OCI-LY7 (cell line): ENCODE measurements around the gene COPS9. TPM values are rescaled to one million over a fixed set of nuclear protein-coding genes. Genes with fewer than 3 reads are reported as not detected.

Experiments
- BruUV-seq: library from RNA; stranded (reverse); fragments of 400-500 nt; replicated peaks from 2 replicates; lab custom pipeline; 2021; lab: Mats Ljungman, UMichigan
- CTCF ChIA-PET: fragments of 300-600 bp; sonication (Branson Sonifier 250); formaldehyde crosslinking; loops from one replicate; lab custom pipeline; 2022; ENCODE audit warnings: antibody characterized with exemption; ENCODE audit not compliant: unreplicated experiment; lab: Charles Lee
- POLR2A ChIA-PET: fragments of 300-600 bp; sonication (Branson Sonifier 250); formaldehyde crosslinking; loops from one replicate; lab custom pipeline; 2022; ENCODE audit warnings: antibody characterized with exemption; lab: Charles Lee
- DNase-seq: peaks from one replicate; pipeline ENCODE4 v3.0.0-alpha.2; 2015; ENCODE audit warnings: low spot score
- H2AFZ ChIP-seq: fragments of 200-600 bp; sonication (generic), shearing (Covaris generic); 2 replicates; pipeline ENCODE4 v1.6.1; 2014; ENCODE audit warnings: mild to moderate bottlenecking, antibody characterized with exemption, low read length, moderate library complexity
- H3K27ac ChIP-seq: fragments of 200-600 bp; sonication (generic); 2 replicates; pipeline ENCODE4 v1.5.1; 2014; ENCODE audit warnings: mixed run types, low read depth, mild to moderate bottlenecking, moderate library complexity, low read length, inconsistent platforms; ENCODE audit not compliant: poor library complexity, severe bottlenecking
- H3K36me3 ChIP-seq: fragments of 200-600 bp; sonication (generic); 2 replicates; pipeline ENCODE4 v1.6.1; 2014; ENCODE audit warnings: mild to moderate bottlenecking, antibody characterized with exemption, low read length, moderate library complexity, mixed read lengths; ENCODE audit not compliant: insufficient read depth
- H3K4me1 ChIP-seq: fragments of 200-600 bp; sonication (generic); 2 replicates; pipeline ENCODE4 v1.5.1; 2014; ENCODE audit warnings: mild to moderate bottlenecking, low read length; ENCODE audit not compliant: insufficient read depth, poor library complexity, severe bottlenecking
- H3K4me2 ChIP-seq: fragments of 200-600 bp; sonication (generic); 2 replicates; pipeline ENCODE4 v1.6.1; 2014; ENCODE audit warnings: mild to moderate bottlenecking, low read length
- H3K4me3 ChIP-seq: fragments of 200-600 bp; sonication (generic); 2 replicates; pipeline ENCODE4 v1.5.1; 2014; ENCODE audit warnings: mild to moderate bottlenecking, low read depth, low read length; ENCODE audit not compliant: poor library complexity, severe bottlenecking
- H3K79me2 ChIP-seq: fragments of 200-600 bp; sonication (generic); 2 replicates; pipeline ENCODE4 v1.6.1; 2016; ENCODE audit warnings: low read depth, mild to moderate bottlenecking, low read length, moderate library complexity, mixed read lengths; ENCODE audit not compliant: insufficient read depth
- H3K9me2 ChIP-seq: fragments of 200-600 bp; sonication (generic); 2 replicates; pipeline ENCODE4 v1.6.1; 2016; ENCODE audit warnings: mild to moderate bottlenecking, low read length, mixed read lengths; ENCODE audit not compliant: insufficient read depth
- H3K9me3 ChIP-seq: fragments of 200-600 bp; sonication (generic); 2 replicates; pipeline ENCODE4 v1.6.1; 2014; ENCODE audit warnings: mild to moderate bottlenecking, mixed run types, low read length, mixed read lengths
- H4K20me1 ChIP-seq: fragments of 200-600 bp; sonication (generic); 2 replicates; pipeline ENCODE4 v1.6.1; 2014; ENCODE audit warnings: mild to moderate bottlenecking, antibody characterized with exemption, low read length, moderate library complexity, mixed read lengths; ENCODE audit not compliant: insufficient read depth
- CTCF ChIP-seq: fragments of 200-600 bp; sonication (generic); conservative IDR thresholded peaks from 2 replicates; pipeline ENCODE4 v1.5.1; 2014; ENCODE audit warnings: mild to moderate bottlenecking, antibody characterized with exemption, low read length, moderate library complexity, mixed read lengths
- EZH2phosphoT487 ChIP-seq: fragments of 200-600 bp; sonication (generic); IDR thresholded peaks from 2 replicates; pipeline ENCODE4 v1.6.1; 2018; ENCODE audit warnings: low read depth, borderline replicate concordance, mild to moderate bottlenecking, mixed run types, antibody characterized with exemption, low read length, moderate library complexity, mixed read lengths
- intact Hi-C: fragments of 100-400 bp; cut with micrococcal nuclease; formaldehyde crosslinking; loops from one replicate; pipeline ENCODE4 v1.10.0; 2022; ENCODE audit not compliant: unreplicated experiment
- total RNA-seq, 2 experiments: library from RNA; depleted of rRNA in 1 of 2; stranded (reverse); fragments of >200 nt in 1 of 2; shearing (Covaris generic) in 1 of 2; gene quantifications; 2 replicates each; pipeline ENCODE4 v1.2.3, GENCODE V29; 2014 to 2022

Gene COPS9
- total RNA-seq, 2 experiments from 2014 or later: 106 to 159 TPM

- ChIA-PET CTCF (no interaction called here), POLR2A (no interaction called here)
- no peak overlapping the region for H2AFZ ChIP-seq
- no peaks in the 10 kb centered on the region for H3K4me1 ChIP-seq
- no peak for DNase-seq
- H3K9me2 ChIP-seq: no peaks in the 10 kb centered on the region
- H3K27ac ChIP-seq: no peak overlapping the region
- H3K9me3 ChIP-seq: no peaks in the 10 kb centered on the region
- TF ChIP-seq CTCF: no peak
- no peak for TF ChIP-seq EZH2phosphoT487
- intact Hi-C loops: no loop called here
- BruUV-seq: no TSS peak
- H3K36me3 ChIP-seq: no peaks in the 10 kb centered on the region
- H3K4me3 ChIP-seq: no peak overlapping the region
- H4K20me1 ChIP-seq: no peaks in the 10 kb centered on the region
- no peaks in the 10 kb centered on the region for H3K79me2 ChIP-seq
- H3K4me2 ChIP-seq: no peak overlapping the region
Measured at GRCh38 chr2:240166191-240166590, 30.1 kb upstream of the COPS9 start.

GRCh38 chr2:240165661-240166060 lies 29.6 kb upstream of the COPS9 start:
- no peak overlapping the region for H3K4me3 ChIP-seq
- TF ChIP-seq CTCF: no peak
- TF ChIP-seq EZH2phosphoT487: no peak
- no peak overlapping the region for H3K4me2 ChIP-seq
- intact Hi-C loops: no loop called here
- no TSS peak for BruUV-seq
- no peaks in the 10 kb centered on the region for H3K79me2 ChIP-seq
- H3K36me3 ChIP-seq: no peaks in the 10 kb centered on the region
- H3K9me3 ChIP-seq: no peaks in the 10 kb centered on the region
- ChIA-PET POLR2A (no interaction called here), CTCF (no interaction called here)
- no peak for DNase-seq
- no peak overlapping the region for H2AFZ ChIP-seq
- H3K9me2 ChIP-seq: no peaks in the 10 kb centered on the region
- H3K27ac ChIP-seq: no peak overlapping the region
- no peaks in the 10 kb centered on the region for H4K20me1 ChIP-seq
- H3K4me1 ChIP-seq: no peaks in the 10 kb centered on the region

GRCh38 chr2:240165034-240165433 lies 28.9 kb upstream of the COPS9 start:
- Histone ChIP-seq H4K20me1 (no peaks in the 10 kb centered on the region), H3K9me2 (no peaks in the 10 kb centered on the region), H2AFZ (no peak overlapping the region), H3K4me1 (no peaks in the 10 kb centered on the region), H3K79me2 (no peaks in the 10 kb centered on the region), H3K4me3 (no peak overlapping the region), H3K9me3 (no peaks in the 10 kb centered on the region), H3K4me2 (no peak overlapping the region), H3K36me3 (no peaks in the 10 kb centered on the region), H3K27ac (no peak overlapping the region)
- TF ChIP-seq EZH2phosphoT487: no peak
- no peak for TF ChIP-seq CTCF
- DNase-seq: no peak
- intact Hi-C loops: no loop called here
- ChIA-PET POLR2A (no interaction called here), CTCF (no interaction called here)
- BruUV-seq: no TSS peak
